HG02763 (cell line): ENCODE measurements around the gene TBC1D1.
A peak's percentile ranks its signal among the peaks of the same experiment; 100 is the strongest.

Experiments
- ATAC-seq: cut with Tn5 transposase; IDR thresholded peaks from one replicate; pipeline ENCODE4 v1.9.1; 2021; ENCODE audit warnings: mild to moderate bottlenecking, moderate library complexity; ENCODE audit not compliant: unreplicated experiment

The TBC1D1 gene

GRCh38 chr4:38091636-38092035, 200.8 kb downstream of the TBC1D1 start:
- no peak for ATAC-seq

GRCh38 chr4:38092701-38093100, 201.8 kb downstream of the TBC1D1 start:
- no peak for ATAC-seq

GRCh38 chr4:38094419-38094818, 203.5 kb downstream of the TBC1D1 start:
- no peak for ATAC-seq

GRCh38 chr4:38095691-38096090, 204.8 kb downstream of the TBC1D1 start:
- no peak for ATAC-seq

GRCh38 chr4:38097818-38098217, 206.9 kb downstream of the TBC1D1 start:
- ATAC-seq: no peak

GRCh38 chr4:38099020-38099600, 208.2 kb downstream of the TBC1D1 start:
- ATAC-seq: no peak

GRCh38 chr4:38099908-38100407, 209.1 kb downstream of the TBC1D1 start:
- no peak for ATAC-seq

GRCh38 chr4:38100474-38101255, 209.8 kb downstream of the TBC1D1 start:
- no peak for ATAC-seq

GRCh38 chr4:38101563-38101962, 210.7 kb downstream of the TBC1D1 start:
- ATAC-seq: no peak

GRCh38 chr4:38102957-38103588, 212.2 kb downstream of the TBC1D1 start:
- no peak for ATAC-seq

- ATAC-seq: peak; percentile 90
These were observed 214.8 kb downstream of the TBC1D1 start for GRCh38 chr4:38105475-38106220.

- ATAC-seq: no peak
These were observed 215.4 kb downstream of the TBC1D1 start for GRCh38 chr4:38106311-38106710.

- no peak for ATAC-seq
These were observed 216.1 kb downstream of the TBC1D1 start for GRCh38 chr4:38106886-38107514.

- no peak for ATAC-seq
These were observed 216.9 kb downstream of the TBC1D1 start for GRCh38 chr4:38107818-38108217.

- ATAC-seq: no peak
These were observed 218.5 kb downstream of the TBC1D1 start for GRCh38 chr4:38109370-38109769.

GRCh38 chr4:38109896-38110295, 219.0 kb downstream of the TBC1D1 start:
- no peak for ATAC-seq

- ATAC-seq: no peak
These were observed 220.1 kb downstream of the TBC1D1 start for GRCh38 chr4:38111024-38111423.

- no peak for ATAC-seq
These were observed 220.8 kb downstream of the TBC1D1 start for GRCh38 chr4:38111717-38112116.

GRCh38 chr4:38113132-38113531, 222.2 kb downstream of the TBC1D1 start:
- no peak for ATAC-seq

GRCh38 chr4:38113551-38113950, 222.7 kb downstream of the TBC1D1 start:
- ATAC-seq: no peak
